ENCODE results near the gene FAF1.

The FAF1 gene

DNA sequence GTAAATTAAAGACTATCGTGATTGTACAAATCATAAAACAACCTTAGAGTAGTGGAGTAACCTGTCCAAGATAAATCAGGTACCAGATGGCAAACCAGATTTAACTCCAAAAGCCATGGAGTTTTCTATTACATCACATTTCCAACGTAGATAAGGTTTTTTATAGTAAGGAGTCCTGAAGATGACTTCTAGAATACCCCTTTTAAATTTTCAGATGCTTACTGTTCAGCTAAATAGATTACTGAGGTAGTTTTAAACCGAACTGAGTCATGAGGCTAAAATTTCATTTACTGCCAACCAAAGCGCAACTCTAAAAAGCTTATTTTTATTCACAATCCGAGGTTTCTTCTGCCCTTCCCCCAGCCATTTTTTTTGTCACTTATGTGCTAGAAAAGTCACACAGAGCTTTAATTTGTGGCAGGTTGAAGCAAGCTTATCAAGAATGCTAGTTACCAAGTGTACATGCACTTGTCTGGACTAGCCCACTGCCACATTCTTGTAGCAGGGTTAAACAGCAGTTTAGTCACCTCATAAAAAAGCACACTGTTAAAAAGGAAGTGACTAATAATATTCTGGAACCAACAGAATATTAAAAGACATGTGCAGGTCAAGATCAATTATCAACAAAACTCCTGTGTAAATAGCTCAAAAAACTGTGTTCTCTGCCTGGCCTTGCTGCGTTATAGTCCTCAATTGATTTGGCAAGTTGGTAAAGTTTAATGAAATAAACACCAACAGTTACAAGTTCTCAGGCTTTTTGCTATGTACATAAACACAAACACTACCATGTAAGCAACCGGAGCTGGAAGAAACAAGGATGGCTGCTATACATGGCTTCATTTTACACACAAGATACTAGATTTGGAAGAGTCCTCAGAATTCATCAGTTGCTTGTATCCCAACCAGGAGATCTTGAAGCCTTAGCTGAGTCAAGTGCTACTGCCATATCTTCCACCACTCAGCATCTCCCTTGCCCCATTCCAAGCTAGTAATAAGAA lies 356.5 kb downstream of the FAF1 start:
- TF ChIP-seq, protein P1, sequence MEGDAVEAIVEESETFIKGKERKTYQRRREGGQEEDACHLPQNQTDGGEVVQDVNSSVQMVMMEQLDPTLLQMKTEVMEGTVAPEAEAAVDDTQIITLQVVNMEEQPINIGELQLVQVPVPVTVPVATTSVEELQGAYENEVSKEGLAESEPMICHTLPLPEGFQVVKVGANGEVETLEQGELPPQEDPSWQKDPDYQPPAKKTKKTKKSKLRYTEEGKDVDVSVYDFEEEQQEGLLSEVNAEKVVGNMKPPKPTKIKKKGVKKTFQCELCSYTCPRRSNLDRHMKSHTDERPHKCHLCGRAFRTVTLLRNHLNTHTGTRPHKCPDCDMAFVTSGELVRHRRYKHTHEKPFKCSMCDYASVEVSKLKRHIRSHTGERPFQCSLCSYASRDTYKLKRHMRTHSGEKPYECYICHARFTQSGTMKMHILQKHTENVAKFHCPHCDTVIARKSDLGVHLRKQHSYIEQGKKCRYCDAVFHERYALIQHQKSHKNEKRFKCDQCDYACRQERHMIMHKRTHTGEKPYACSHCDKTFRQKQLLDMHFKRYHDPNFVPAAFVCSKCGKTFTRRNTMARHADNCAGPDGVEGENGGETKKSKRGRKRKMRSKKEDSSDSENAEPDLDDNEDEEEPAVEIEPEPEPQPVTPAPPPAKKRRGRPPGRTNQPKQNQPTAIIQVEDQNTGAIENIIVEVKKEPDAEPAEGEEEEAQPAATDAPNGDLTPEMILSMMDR (IDR thresholded peaks at IDR 0.05), result no peak

DNA sequence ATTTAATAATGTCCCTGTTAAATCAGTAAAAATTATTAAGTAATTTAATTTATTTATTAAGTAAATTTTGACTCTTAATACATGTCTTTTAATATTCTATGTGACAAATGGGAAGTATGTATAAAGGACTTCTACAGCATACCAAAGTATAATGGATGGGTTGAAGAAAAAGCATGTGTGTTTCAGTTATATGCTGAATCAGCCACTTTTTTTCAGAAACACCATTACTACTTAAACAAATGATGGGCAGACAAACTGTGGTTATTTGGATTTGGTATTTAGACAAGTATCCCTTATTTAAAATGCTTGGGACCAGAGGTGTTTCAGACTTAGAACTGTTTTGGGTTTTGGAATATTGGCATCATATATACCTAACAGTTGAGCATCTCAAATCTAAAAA lies 360.5 kb downstream of the FAF1 start:
- TF ChIP-seq, protein P1 (IDR thresholded peaks at IDR 0.05), result no peak

DNA sequence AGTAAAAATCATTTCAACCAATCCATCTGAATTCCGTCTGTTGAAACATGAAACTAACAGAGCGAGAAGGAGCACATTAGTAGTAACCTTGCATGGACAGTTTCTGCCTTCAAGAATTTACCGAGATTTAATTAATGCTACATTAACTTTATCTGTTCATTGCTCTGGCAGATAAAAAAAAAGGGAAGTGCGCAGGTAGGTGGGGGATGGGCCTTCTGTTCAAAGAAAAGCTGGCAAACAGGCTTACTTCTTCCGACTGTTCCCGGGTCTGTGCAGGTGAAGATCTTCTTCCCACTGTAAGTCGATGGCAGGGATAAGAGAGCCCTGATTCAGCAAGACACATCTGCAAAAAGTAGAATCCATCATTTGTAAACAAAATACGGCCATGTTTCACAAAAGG lies 364.2 kb downstream of the FAF1 start:
- TF ChIP-seq, protein P1 (IDR thresholded peaks at IDR 0.05), result no peak

DNA sequence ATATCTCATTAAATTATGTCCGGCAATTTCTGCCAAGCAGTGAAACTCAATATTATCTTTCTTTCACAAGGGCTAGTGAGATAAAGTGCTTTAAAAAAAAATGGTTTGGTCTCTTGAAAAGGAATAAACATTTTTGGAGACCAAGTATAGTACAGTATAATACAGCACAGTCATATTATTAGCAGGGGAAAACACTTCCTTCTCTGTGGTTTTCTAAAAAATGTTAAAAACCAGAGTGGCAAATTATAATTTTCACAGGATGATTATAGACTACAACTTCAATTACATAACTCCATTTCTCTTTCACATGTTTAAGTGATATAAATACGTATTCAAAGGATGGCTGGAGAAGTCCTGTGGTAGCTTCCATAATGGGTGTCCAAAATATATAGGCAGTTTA lies 366.6 kb downstream of the FAF1 start:
- TF ChIP-seq, protein P1 (IDR thresholded peaks at IDR 0.05), result no peak

DNA sequence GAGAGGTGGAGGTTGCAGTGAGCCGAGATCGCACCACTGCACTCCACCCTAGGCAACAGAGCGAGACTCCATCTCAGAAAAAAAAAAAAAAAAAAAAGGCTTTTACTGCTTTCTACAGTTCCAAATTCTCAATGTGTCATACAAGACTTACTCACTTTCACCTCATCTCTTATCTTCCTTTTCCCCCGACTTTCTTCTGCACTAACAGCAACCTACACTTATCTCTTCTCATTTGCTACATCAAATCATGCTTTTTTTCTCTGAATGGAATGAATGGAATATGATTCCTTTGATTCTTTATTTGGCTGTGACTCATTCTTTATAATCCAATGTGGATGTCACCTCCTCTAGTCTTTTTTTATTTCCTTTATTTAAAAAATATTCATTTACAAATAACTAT lies 368.5 kb downstream of the FAF1 start:
- TF ChIP-seq, protein P1 (IDR thresholded peaks at IDR 0.05), result no peak

DNA sequence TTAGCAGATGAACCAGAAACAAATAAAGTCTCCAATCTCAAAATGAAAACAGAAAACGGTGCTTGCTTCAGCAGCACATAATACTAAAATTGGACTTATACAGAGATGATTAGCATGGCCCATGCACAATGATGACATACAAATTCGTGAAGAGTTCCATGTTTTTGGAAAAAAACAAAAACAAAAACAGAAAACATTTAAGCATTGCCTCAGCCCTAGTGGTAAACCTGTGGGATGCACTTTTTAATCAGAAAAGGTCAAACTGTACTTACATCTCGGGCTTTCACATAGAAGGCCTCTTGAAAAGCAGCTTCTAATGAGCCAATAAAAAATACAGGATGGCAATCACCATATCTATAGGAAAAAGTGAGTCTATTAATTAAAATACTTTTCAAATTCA lies 377.7 kb downstream of the FAF1 start:
- TF ChIP-seq, protein P1 (IDR thresholded peaks at IDR 0.05), result no peak

DNA sequence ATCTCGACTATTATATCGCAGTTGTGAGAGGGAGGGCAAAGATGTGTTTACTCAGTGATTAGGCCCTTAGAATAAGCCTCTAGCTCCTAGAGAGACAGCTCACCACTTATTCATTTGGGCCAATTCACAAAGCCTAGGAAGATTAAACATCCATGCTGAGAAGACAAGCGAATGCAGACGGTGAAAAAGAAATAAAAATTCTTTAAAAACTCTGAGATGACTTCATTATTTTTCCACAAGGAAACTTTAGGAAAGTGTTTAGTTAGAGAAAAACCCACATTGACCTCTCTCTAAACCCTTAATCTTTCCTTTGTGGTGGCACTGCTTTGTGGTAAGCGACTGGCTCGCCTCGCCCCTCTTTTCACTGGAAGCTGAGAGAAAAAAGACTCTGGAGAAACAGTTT lies 390.0 kb downstream of the FAF1 start:
- TF ChIP-seq, protein P1 (IDR thresholded peaks at IDR 0.05), result no peak
